Middle frontal gyrus (tissue), 1 donor: ENCODE results near the gene GAK.

Experiments
- DNase-seq: peaks from one replicate; pipeline ENCODE4 v3.0.0-alpha.2; 2015; ENCODE audit warnings: low spot score; ENCODE audit errors: extremely low spot score

The GAK gene

GRCh38 chr4:851701-852430, 80.2 kb downstream of the GAK start:
- no peak for DNase-seq

- DNase-seq, result no peak
Observed at GRCh38 chr4:850323-850945, 81.7 kb downstream of the GAK start.

DNA sequence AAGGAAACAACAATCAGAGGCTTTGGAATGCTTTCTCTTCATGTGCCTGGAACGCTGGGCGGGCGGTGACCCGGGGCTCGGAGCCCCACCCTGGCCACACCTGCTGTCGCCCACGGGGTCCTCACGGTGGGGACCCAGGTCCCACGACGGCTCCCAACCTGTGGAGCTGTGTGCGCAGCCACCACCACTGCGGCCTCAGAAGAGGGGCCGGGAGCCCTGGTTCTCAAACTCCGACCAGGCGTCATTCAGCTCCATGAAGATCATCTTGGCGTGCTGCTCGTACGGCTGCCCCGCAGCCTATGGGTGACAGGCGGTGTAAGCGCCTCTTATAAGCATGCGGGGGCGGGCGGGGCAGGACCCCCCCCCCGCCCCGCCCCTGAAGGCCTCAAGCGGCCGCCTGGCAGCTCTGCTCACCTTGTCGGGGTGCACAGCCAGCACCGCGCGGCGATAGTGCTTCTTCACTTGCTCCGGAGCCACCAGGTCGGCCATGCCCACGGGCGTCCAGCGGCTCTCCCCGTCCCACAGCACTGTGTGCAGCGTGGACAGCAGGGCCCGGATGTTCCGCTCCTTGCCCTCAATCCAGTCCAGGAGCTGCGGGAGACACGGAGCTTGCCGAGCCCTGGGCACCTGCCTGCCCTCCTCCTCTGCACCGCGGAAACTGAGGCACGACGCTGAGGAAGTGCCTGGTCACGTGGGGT, 82.5 kb downstream of the GAK start:
- DNase-seq, result no peak

DNA sequence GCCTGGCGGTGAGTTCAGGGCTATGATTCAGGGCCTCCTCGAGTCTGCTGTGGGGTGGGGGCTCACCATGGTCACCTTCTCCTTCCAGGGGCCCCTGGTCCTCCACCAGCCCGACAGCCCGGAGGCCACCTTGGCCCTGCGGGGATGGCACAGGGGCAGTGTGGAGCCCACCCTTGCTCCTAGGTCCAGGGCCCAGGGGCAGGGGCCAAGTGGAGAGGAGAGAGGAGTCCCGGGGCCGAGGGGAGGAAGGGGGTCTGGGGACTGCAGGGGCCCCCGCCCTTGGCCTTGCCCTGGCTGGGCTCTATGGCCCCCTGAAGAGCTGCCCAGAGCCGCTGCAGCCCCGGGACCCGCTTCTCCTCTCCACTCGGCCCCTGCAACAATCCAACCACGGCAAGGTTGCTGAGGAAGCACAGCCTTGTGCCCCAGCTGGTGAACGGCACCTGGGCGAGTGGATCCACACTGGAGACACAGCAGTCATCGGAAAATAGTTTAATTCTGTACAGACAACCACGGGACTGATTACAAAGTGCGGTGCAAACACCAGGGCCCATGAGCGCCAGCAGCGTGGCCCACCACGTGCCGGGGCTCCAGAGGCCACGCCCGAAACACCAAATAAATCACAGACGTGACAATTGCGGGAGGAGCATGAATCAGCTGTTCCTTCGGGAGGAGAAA, 83.2 kb downstream of the GAK start:
- DNase-seq, result no peak

- DNase-seq, result no peak
Observed at GRCh38 chr4:848307-848691, 83.8 kb downstream of the GAK start.

DNA sequence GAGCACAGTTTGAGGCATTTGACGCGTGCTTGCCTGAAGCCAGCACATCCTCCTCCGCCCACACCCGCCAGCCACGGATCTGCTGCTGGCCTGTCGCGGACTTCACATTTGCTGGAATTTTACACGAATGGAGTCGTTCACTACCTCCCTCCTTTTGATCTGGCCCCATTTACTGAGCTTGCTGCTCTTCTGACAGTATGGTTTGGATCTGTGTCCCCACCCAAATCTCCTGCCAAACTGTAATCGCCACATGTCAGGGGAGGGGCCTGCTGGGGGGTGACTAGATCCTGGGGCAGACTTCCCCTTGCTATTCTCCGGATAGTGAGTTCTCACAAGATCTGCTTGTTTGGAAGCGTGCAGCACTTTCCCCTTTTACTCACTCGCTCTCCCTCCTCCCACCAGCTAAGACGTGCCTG, 86.3 kb downstream of the GAK start:
- DNase-seq, result no peak

- no peak for DNase-seq
Observed at GRCh38 chr4:845233-845835, 86.8 kb downstream of the GAK start.

DNA sequence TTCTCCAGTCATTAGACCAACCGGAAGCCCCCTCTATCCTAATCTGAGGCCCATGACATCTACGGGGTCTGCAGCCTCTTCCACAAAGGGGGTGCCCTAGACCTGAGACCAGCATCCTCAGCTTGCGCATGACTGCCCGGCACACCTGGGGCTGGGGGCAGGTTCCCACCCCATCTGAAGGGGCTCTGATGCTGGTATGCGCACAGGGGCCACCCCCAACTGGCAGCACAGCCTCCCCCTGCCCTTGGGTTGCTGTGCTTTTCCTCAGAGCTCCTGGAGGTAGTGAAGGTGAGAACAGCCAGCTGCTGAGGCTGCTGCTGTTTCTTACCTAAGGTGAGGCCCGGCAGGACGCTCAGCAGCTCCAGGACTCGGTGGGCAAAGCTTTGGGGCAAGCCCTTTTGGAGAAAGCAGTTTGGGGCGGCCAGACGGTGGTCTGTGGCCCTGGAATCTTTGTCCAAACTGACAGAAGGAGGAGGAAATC, 87.3 kb downstream of the GAK start:
- no peak for DNase-seq

DNA sequence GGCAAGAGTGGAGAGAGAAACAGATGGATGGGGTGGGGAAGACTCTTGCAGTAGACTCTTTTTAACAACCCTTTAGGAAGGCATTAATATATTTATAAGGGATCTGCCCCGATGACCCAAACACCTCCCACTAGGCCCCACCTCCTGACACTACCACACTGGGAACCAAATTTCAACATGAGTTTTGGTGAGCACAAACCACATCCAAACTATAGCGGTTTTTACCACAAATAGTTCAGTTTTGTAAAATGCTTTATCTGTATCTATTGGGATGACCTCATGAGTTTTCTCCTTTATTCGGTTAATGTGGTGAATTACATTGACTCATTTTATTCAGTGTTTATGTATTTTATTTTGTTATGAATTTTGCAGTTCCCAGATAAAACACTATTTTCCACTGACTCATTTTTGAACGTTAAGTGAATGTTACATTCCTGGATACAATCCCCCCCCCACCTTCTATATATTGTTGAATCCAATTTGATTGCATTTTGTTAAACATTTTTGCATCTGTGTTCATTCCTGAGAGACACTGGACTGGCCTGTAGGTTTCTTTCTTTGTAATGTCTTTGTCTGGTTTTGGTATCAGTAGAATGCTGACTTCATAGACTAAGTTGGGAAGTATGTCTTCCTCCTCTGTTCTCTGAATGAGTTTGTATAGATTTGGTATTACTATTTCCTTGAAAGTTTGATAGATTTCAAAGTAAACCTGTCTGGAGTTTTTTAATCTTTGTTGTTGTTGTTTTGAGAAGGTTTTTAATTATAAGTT, 92.3 kb downstream of the GAK start:
- no peak for DNase-seq

DNA sequence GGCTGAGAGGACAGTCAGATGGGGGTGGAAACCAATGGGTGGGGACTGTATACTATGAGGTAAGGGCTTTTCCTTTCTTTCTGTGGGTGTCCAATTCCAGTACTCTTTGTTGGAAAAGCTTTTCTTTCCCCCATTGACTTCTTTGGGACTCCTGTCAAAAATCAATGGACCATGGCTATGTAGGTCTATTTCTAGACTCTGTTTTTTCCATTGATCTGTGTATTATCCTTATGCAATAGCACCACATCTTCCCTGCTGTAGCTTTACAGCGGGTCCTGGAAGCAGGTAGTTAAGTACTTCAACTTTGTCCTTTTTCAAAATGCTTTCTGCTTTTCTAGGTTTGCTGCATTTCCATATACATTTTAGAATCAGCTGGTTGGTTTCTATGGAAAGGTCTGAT, 94.3 kb downstream of the GAK start:
- no peak for DNase-seq

- DNase-seq, result no peak
Observed at GRCh38 chr4:836750-837301, 95.3 kb downstream of the GAK start.

GRCh38 chr4:836003-836511, 96.1 kb downstream of the GAK start:
- DNase-seq, result no peak

DNA sequence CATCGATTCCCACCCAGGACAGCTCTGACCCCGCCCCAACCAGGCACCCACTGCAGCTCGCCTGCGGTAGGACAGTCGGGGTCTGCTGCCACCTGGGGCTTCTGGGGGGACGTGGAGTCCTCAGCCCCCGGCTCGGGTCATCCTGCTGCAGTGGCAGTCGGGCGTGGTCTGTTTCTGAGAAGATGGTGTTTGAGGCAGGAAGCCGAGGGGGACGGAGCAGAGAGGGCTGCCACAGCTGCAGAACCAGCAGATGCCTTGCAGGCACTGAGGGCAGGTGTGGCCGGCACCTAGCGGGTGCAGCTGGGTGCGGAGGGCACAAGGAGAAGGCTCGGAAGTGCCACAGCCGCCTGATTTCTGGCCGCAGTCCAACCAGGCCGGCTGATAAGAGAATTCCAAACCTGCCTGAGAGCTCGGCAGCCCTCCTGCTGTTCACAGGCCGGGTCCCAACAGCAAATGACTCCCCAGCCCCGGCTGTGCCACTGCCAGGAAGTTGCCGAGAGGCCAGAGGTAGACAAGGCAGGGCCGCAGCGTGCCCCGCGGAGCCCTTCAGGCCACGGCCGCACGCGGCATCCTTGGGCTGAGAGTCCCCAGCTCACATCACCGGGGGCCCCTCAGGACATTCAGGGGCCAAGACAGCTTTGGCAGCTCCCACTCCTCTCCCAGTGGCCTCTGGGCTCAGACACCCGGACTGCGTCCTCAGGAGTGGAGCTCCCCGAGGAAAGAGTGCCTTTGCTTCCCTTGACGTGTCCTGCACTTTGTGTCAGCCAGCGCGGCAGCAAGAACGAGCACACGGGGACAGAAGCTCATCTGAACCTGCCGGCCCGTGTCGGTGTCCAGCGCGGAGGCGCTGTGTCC, 96.7 kb downstream of the GAK start:
- no peak for DNase-seq

- DNase-seq, result no peak
Observed at GRCh38 chr4:834368-835147, 97.6 kb downstream of the GAK start.

DNA sequence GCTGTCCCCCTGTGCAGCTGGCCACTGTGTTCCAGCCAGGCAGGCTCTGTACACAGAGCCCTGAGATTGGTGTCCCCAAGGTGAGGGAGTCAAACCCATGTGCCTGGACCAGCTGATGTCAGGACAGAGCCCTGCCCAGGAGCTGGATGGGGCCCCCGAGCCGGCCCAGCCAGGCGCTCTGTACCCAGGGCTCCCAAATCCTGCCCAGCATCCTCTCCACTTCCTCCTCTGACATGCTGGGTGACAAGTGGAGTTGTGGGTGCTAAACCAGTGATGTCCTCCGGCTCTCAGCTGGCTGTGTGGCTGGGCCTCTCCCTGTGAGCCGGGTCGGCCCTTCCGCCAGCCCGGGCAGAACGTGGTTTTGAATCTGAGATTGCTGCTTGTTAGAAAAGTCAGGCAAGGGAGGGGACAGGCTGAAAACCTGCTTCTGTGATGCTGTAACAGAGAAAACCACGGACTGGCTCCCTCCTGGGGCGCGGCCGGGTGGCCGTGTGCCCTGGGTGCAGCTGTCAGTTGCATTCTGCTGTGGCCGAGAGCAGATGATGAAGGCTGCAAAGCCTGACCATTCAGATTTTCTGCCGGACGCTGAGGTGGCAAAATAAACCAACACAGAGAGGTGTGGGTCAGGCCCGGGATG, 98.3 kb downstream of the GAK start:
- DNase-seq, result no peak

- no peak for DNase-seq
Observed at GRCh38 chr4:833156-833555, 99.0 kb downstream of the GAK start.

- DNase-seq, result no peak
Observed at GRCh38 chr4:832536-832935, 99.6 kb downstream of the GAK start.

GRCh38 chr4:832108-832507, 100.0 kb downstream of the GAK start:
- DNase-seq, result no peak
